ENCODE measurements around the gene TCP11L2.
"Not testable (repeated sequence)": the region's sequence is repeated elsewhere in the genome, so short reads cannot be mapped to it uniquely, and the experiment has no call there.

TCP11L2 gene

GRCh38 chr12:106310687-106311086 is 8.2 kb downstream of the TCP11L2 start:
- TF ChIP-seq, protein P1, sequence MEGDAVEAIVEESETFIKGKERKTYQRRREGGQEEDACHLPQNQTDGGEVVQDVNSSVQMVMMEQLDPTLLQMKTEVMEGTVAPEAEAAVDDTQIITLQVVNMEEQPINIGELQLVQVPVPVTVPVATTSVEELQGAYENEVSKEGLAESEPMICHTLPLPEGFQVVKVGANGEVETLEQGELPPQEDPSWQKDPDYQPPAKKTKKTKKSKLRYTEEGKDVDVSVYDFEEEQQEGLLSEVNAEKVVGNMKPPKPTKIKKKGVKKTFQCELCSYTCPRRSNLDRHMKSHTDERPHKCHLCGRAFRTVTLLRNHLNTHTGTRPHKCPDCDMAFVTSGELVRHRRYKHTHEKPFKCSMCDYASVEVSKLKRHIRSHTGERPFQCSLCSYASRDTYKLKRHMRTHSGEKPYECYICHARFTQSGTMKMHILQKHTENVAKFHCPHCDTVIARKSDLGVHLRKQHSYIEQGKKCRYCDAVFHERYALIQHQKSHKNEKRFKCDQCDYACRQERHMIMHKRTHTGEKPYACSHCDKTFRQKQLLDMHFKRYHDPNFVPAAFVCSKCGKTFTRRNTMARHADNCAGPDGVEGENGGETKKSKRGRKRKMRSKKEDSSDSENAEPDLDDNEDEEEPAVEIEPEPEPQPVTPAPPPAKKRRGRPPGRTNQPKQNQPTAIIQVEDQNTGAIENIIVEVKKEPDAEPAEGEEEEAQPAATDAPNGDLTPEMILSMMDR (conservative IDR thresholded peaks at IDR 0.05; ENCODE audit: low read length) = no peak
- no peak for TF ChIP-seq EZH2phosphoT487 (IDR thresholded peaks at IDR 0.05; ENCODE audit: borderline replicate concordance)
- no peaks in the 10 kb centered on the region for H3F3A ChIP-seq (ENCODE audit: low read depth)
- H4K20me1 ChIP-seq (ENCODE audit: insufficient read depth, low read length, poor library complexity, severe bottlenecking) = no peaks in the 10 kb centered on the region
- no peak overlapping the region for H3K4me3 ChIP-seq (ENCODE audit: low read length, poor library complexity, severe bottlenecking)
- no peak overlapping the region for H2AFZ ChIP-seq (ENCODE audit: low read length)
- H3K9me2 ChIP-seq (replicated peaks; ENCODE audit: low read depth, low read length) = no peaks in the 10 kb centered on the region
- H3K9me3 ChIP-seq (ENCODE audit: insufficient read depth, low read depth, low read length) = no peaks in the 10 kb centered on the region
- H3K27me3 ChIP-seq (ENCODE audit: insufficient read depth, low read length, poor library complexity, severe bottlenecking) = no peaks in the 10 kb centered on the region
- no peaks in the 10 kb centered on the region for H3K79me2 ChIP-seq (ENCODE audit: insufficient read depth, low read length)
- no peak overlapping the region for H3K9ac ChIP-seq (ENCODE audit: low read depth, low read length, poor library complexity, severe bottlenecking)
- no peak overlapping the region for H3K4me2 ChIP-seq (ENCODE audit: low read depth, low read length, poor library complexity, severe bottlenecking)
- H3K4me1 ChIP-seq (ENCODE audit: insufficient read depth, low read length, poor library complexity, severe bottlenecking) = no peaks in the 10 kb centered on the region
- no peaks in the 10 kb centered on the region for H3K36me3 ChIP-seq (ENCODE audit: insufficient read depth, low read length)

DNA sequence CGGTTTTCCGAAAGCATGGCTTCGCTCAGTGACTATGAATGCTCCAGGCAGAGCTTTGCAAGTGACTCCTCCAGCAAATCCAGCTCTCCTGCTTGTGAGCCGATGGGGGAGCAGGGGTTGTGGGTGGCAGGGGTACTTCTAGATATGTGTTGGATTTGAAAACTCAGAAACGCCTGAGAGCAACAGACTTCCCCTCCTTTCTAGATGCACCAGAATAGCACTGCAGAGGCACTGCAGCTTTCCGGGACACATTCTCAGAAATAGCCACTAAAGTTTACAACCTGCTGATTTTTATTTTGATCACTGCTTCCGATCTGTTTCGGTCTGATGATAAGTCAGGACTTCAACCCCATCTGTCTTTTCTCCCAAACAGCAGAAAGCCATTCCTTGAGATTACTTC is 8.6 kb downstream of the TCP11L2 start:
- no peaks in the 10 kb centered on the region for H3K79me2 ChIP-seq (ENCODE audit: insufficient read depth, low read length)
- no peak overlapping the region for H3K9ac ChIP-seq (ENCODE audit: low read depth, low read length, poor library complexity, severe bottlenecking)
- H3K4me1 ChIP-seq (ENCODE audit: insufficient read depth, low read length, poor library complexity, severe bottlenecking) = no peaks in the 10 kb centered on the region
- no peaks in the 10 kb centered on the region for H3F3A ChIP-seq (ENCODE audit: low read depth)
- no peak overlapping the region for H2AFZ ChIP-seq (ENCODE audit: low read length)
- no peaks in the 10 kb centered on the region for H3K27me3 ChIP-seq (ENCODE audit: insufficient read depth, low read length, poor library complexity, severe bottlenecking)
- no peak overlapping the region for H3K4me2 ChIP-seq (ENCODE audit: low read depth, low read length, poor library complexity, severe bottlenecking)
- no peaks in the 10 kb centered on the region for H3K36me3 ChIP-seq (ENCODE audit: insufficient read depth, low read length)
- TF ChIP-seq EZH2phosphoT487 (IDR thresholded peaks at IDR 0.05; ENCODE audit: borderline replicate concordance) = no peak
- TF ChIP-seq, protein P1 (conservative IDR thresholded peaks at IDR 0.05; ENCODE audit: low read length) = no peak
- H3K9me2 ChIP-seq (replicated peaks; ENCODE audit: low read depth, low read length) = no peaks in the 10 kb centered on the region
- no peak overlapping the region for H3K4me3 ChIP-seq (ENCODE audit: low read length, poor library complexity, severe bottlenecking)
- H4K20me1 ChIP-seq (ENCODE audit: insufficient read depth, low read length, poor library complexity, severe bottlenecking) = no peaks in the 10 kb centered on the region
- no peaks in the 10 kb centered on the region for H3K9me3 ChIP-seq (ENCODE audit: insufficient read depth, low read depth, low read length)

DNA sequence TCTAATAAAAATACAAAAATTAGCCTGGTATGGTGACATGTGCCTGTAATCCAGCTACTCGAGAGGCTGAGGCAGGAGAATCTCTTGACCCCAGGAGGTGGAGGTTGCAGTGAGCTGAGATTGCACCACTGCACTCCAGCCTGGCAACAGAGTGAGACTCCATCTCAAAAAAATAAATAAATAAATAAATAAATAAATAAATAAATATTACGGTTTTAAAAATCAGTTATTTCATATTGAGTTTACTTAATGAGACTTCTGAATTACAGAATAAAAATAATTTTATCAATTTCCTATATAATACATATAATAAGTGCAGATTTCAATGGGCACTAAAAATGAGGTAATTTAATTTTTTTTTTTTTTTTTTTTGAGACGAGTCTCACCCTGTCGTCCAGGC is 10.9 kb downstream of the TCP11L2 start:
- H3K9me2 ChIP-seq (replicated peaks; ENCODE audit: low read depth, low read length); H3K27me3 ChIP-seq (ENCODE audit: insufficient read depth, low read length, poor library complexity, severe bottlenecking); H3K4me3 ChIP-seq (ENCODE audit: low read length, poor library complexity, severe bottlenecking); H3K4me2 ChIP-seq (ENCODE audit: low read depth, low read length, poor library complexity, severe bottlenecking); H3K4me1 ChIP-seq (ENCODE audit: insufficient read depth, low read length, poor library complexity, severe bottlenecking); H3K36me3 ChIP-seq (ENCODE audit: insufficient read depth, low read length); H3K9ac ChIP-seq (ENCODE audit: low read depth, low read length, poor library complexity, severe bottlenecking); H3F3A ChIP-seq (ENCODE audit: low read depth); H3K9me3 ChIP-seq (ENCODE audit: insufficient read depth, low read depth, low read length); H4K20me1 ChIP-seq (ENCODE audit: insufficient read depth, low read length, poor library complexity, severe bottlenecking); H2AFZ ChIP-seq (ENCODE audit: low read length); H3K79me2 ChIP-seq (ENCODE audit: insufficient read depth, low read length): not testable (repeated sequence)

DNA sequence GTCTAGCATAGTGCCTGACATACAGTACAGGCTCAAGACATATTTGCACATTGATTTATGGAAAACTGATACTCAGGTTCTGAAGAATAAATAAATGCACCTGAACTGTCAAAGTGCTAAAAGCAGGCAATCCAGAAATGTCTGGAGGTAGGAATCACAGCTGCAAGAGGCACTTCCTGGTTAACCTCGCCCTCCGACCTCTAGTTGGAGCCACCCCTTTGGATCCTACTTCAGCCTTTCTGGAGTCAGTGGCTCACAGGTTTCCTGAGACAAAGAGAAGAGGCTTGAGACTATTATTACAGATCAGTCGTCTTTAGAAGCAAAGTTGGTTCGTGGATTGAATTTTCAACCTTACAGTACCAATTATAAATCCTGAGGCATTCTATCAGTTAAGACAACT is 13.0 kb downstream of the TCP11L2 start:
- TF ChIP-seq, protein P1 (conservative IDR thresholded peaks at IDR 0.05; ENCODE audit: low read length) = no peak
- TF ChIP-seq EZH2phosphoT487 (IDR thresholded peaks at IDR 0.05; ENCODE audit: borderline replicate concordance) = no peak
- H2AFZ ChIP-seq (ENCODE audit: low read length) = 0 out of 2 replicates have a peak overlapping the region, but pooled peaks have one; percentile 12
- no peaks in the 10 kb centered on the region for H3K9me3 ChIP-seq (ENCODE audit: insufficient read depth, low read depth, low read length)
- H3F3A ChIP-seq (ENCODE audit: low read depth) = no peaks in the 10 kb centered on the region
- H4K20me1 ChIP-seq (ENCODE audit: insufficient read depth, low read length, poor library complexity, severe bottlenecking) = no peaks in the 10 kb centered on the region
- H3K9me2 ChIP-seq (replicated peaks; ENCODE audit: low read depth, low read length) = no peaks in the 10 kb centered on the region
- H3K9ac ChIP-seq (ENCODE audit: low read depth, low read length, poor library complexity, severe bottlenecking) = no peak overlapping the region
- no peaks in the 10 kb centered on the region for H3K27me3 ChIP-seq (ENCODE audit: insufficient read depth, low read length, poor library complexity, severe bottlenecking)
- no peaks in the 10 kb centered on the region for H3K79me2 ChIP-seq (ENCODE audit: insufficient read depth, low read length)
- H3K4me1 ChIP-seq (ENCODE audit: insufficient read depth, low read length, poor library complexity, severe bottlenecking) = no peaks in the 10 kb centered on the region
- H3K36me3 ChIP-seq (ENCODE audit: insufficient read depth, low read length) = no peaks in the 10 kb centered on the region
- H3K4me2 ChIP-seq (ENCODE audit: low read depth, low read length, poor library complexity, severe bottlenecking) = no peak overlapping the region
- no peak overlapping the region for H3K4me3 ChIP-seq (ENCODE audit: low read length, poor library complexity, severe bottlenecking)

Measured in Loucy (cell line).